Colonic mucosa (tissue), 4 donors: ENCODE measurements around the gene EIF2D. TPM values are rescaled to one million over a fixed set of nuclear protein-coding genes. Genes with fewer than 3 reads are reported as not detected.
A peak's percentile ranks its signal among the peaks of the same experiment; 100 is the strongest.

Experiments
- DNase-seq: peaks from one replicate; pipeline ENCODE4 v3.0.0-alpha.2; 2020
- H3K27ac ChIP-seq: fragments of 200-600 bp; one replicate; pipeline ENCODE4 v1.8.0; 2021
- H3K27me3 ChIP-seq: fragments of 200-600 bp; one replicate; pipeline ENCODE4 v1.8.0; 2021
- H3K36me3 ChIP-seq: fragments of 200-600 bp; one replicate; pipeline ENCODE4 v1.8.0; 2021
- H3K4me1 ChIP-seq: fragments of 200-600 bp; one replicate; pipeline ENCODE4 v1.8.0; 2021; ENCODE audit warnings: mild to moderate bottlenecking
- H3K4me3 ChIP-seq: fragments of 200-600 bp; one replicate; pipeline ENCODE4 v1.8.0; 2021
- H3K9ac ChIP-seq, 2 donors: one replicate each; pipeline ENCODE4 v1.7.0; 2013; ENCODE audit warnings: control low read depth in 2 of 2, low read depth in 2 of 2, low read length in 2 of 2
- H3K9me3 ChIP-seq: fragments of 200-600 bp; one replicate; pipeline ENCODE4 v1.8.0; 2021
- CTCF ChIP-seq: fragments of 200-600 bp; IDR thresholded peaks from one replicate; pipeline ENCODE4 v1.8.0; 2022; ENCODE audit warnings: antibody characterized with exemption, mild to moderate bottlenecking
- intact Hi-C: fragments of 100-400 bp; cut with DNase I; formaldehyde crosslinking; loops from one replicate; pipeline ENCODE4 v1.14.1; 2022
- total RNA-seq, 2 donors: library from RNA; stranded (reverse); fragmentation: NEBNext Ultra II Directional in 1 of 2; extraction: Animal tissue kit (Norgen Biotek cat#: 25700) in 1 of 2; gene quantifications; one replicate each; pipeline ENCODE4 v1.2.1, GENCODE V29; 2021
- donor health status: healthy.
- donor health status: DM: no; HTN: no; CAD: no.
- donor health status: DM: no; HTN: no; CAD: no.

EIF2D gene
- total RNA-seq, 2 donors from 2014 or later = 39.2 to 45.0 TPM

- no peaks in the 10 kb centered on the region for H3K4me1 ChIP-seq
- H3K4me3 ChIP-seq = no peak overlapping the region
- no peak for TF ChIP-seq CTCF
- no peak overlapping the region for H3K27ac ChIP-seq
- intact Hi-C loops = no loop called here
- no peaks in the 10 kb centered on the region for H3K36me3 ChIP-seq
- no peaks in the 10 kb centered on the region for H3K27me3 ChIP-seq
- no peaks in the 10 kb centered on the region for H3K9me3 ChIP-seq
- no peak for DNase-seq
- H3K9ac ChIP-seq = no peak overlapping the region
Observed at GRCh38 chr1:206551296-206551985, 60.8 kb downstream of the EIF2D start.

- intact Hi-C loops = no loop called here
- H3K27ac ChIP-seq = no peak overlapping the region
- H3K9me3 ChIP-seq = no peaks in the 10 kb centered on the region
- no peaks in the 10 kb centered on the region for H3K4me1 ChIP-seq
- no peaks in the 10 kb centered on the region for H3K27me3 ChIP-seq
- H3K4me3 ChIP-seq = no peak overlapping the region
- TF ChIP-seq CTCF = no peak
- DNase-seq = no peak
- no peaks in the 10 kb centered on the region for H3K36me3 ChIP-seq
- H3K9ac ChIP-seq = no peak overlapping the region
Observed at GRCh38 chr1:206550446-206550845, 61.8 kb downstream of the EIF2D start.

GRCh38 chr1:206547104-206547503 lies 65.2 kb downstream of the EIF2D start:
- Histone ChIP-seq H3K9ac (no peak overlapping the region), H3K36me3 (no peaks in the 10 kb centered on the region), H3K4me1 (no peaks in the 10 kb centered on the region), H3K4me3 (no peak overlapping the region), H3K27me3 (no peaks in the 10 kb centered on the region), H3K9me3 (no peaks in the 10 kb centered on the region), H3K27ac (no peak overlapping the region)
- no peak for DNase-seq
- intact Hi-C loops = no loop called here
- no peak for TF ChIP-seq CTCF

GRCh38 chr1:206545351-206545750 lies 66.9 kb downstream of the EIF2D start:
- intact Hi-C loops = no loop called here
- Histone ChIP-seq H3K9me3 (no peaks in the 10 kb centered on the region), H3K27ac (no peak overlapping the region), H3K4me1 (no peaks in the 10 kb centered on the region), H3K9ac (no peak overlapping the region), H3K36me3 (no peaks in the 10 kb centered on the region), H3K4me3 (no peak overlapping the region), H3K27me3 (no peaks in the 10 kb centered on the region)
- no peak for DNase-seq
- TF ChIP-seq CTCF = no peak

GRCh38 chr1:206544562-206545257 lies 67.6 kb downstream of the EIF2D start:
- no peak overlapping the region for H3K9ac ChIP-seq
- no peaks in the 10 kb centered on the region for H3K9me3 ChIP-seq
- H3K4me1 ChIP-seq = peaks cover 4% of the 10 kb centered on the region
- DNase-seq = peak; percentile 85
- intact Hi-C loops = loop anchor here (1.0 kb wide), 1 partner anchor 39 kb away; no protein-coding TSS in a partner anchor
- no peak overlapping the region for H3K27ac ChIP-seq
- H3K36me3 ChIP-seq = no peaks in the 10 kb centered on the region
- TF ChIP-seq CTCF = peak; percentile 86
- no peaks in the 10 kb centered on the region for H3K27me3 ChIP-seq
- H3K4me3 ChIP-seq = no peak overlapping the region

Other genes with a start within 250 kb of the EIF2D start
- 10 to 100 TPM; 15.9 to 28.4 TPM for gene IKBKE, start 142.0 kb downstream of the EIF2D start, total RNA-seq
- 1 to 10 TPM; 4.9 to 5.4 TPM for gene RASSF5, start 104.9 kb downstream of the EIF2D start, total RNA-seq
- 1 to 10 TPM in 1 of 2 donors, under 1 TPM in 1; 0.86 to 1.9 TPM for gene DYRK3, start 23.1 kb upstream of the EIF2D start, total RNA-seq
- 10 to 100 TPM; 61.4 to 71.1 TPM for gene MAPKAPK2, start 72.4 kb upstream of the EIF2D start, total RNA-seq
- under 1 TPM in 1 of 2 donors, not detected in 1; 0.40 TPM for gene IL19, start 158.3 kb upstream of the EIF2D start, total RNA-seq
- under 1 TPM; 0.17 to 0.29 TPM for gene IL10, start 160.0 kb upstream of the EIF2D start, total RNA-seq